AG20443 (cell line): ENCODE results near the gene WSB1.
A peak's percentile ranks its signal among the peaks of the same experiment; 100 is the strongest.

Experiments
- DNase-seq: peaks from one replicate; pipeline ENCODE4 v3.0.0; 2012; ENCODE audit warnings: low spot score, mixed read lengths

WSB1 gene

GRCh38 chr17:27338536-27338985, 44.6 kb downstream of the WSB1 start:
- DNase-seq, result no peak

GRCh38 chr17:27339198-27339835, 45.4 kb downstream of the WSB1 start:
- no peak for DNase-seq

- DNase-seq, result no peak
Observed at GRCh38 chr17:27339836-27340550, 46.1 kb downstream of the WSB1 start.

- no peak for DNase-seq
Observed at GRCh38 chr17:27340575-27340974, 46.7 kb downstream of the WSB1 start.

GRCh38 chr17:27341041-27341471, 47.1 kb downstream of the WSB1 start:
- no peak for DNase-seq

DNA sequence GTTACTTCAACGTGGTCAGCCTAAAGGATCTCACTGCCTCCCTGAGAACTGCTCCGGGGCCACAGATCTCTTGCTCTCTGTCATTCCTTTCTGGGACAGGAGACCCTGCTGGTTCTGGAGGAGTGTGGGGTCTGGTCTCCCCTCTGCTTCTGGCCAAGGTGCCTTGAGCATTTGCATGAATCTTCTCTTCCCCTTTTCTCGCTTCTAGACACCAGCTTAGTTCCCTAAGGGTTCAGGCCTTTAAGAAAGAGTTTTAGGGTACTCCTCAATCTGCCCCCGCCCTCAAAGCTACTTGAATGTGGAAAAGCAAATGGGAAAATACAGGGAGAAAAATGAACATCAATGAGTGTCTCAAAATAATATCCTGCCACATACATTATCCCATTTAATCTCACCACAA, 48.1 kb downstream of the WSB1 start:
- no peak for DNase-seq

- DNase-seq, result no peak
Observed at GRCh38 chr17:27343294-27343693, 49.4 kb downstream of the WSB1 start.

GRCh38 chr17:27343977-27344607, 50.2 kb downstream of the WSB1 start:
- no peak for DNase-seq

GRCh38 chr17:27345141-27345904, 51.4 kb downstream of the WSB1 start:
- DNase-seq, result no peak

DNA sequence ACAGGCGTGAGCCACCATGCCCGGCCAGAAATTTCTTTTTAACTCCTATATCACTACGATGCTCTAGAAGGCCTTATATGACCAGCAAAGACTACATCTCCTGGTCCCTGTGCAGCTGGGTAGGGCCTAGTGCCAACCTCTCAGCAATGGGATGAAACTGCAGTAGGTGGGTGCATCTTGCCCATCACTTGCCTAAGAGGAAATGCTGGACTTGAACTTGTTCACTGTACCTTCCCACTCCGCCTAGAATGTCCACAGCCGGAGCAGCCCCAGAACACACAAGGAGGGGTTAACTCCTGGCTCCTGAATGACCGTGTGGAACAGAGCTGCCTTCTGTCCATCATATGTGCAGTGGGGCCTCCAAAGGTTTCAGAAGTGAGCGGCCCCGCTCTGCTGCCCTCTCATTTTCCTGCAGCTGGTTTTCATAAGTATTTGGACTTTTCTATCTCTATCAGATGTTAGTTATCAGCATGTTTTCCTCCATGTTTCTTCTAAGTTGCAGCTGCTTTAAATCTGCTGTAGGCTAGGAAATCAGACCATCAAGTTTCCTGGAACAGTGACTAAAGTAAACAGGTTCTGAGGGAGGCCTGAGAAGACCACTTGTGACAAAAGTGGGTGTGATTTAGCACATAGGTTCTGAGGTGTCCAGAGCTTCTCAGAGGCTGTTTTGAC, 52.5 kb downstream of the WSB1 start:
- no peak for DNase-seq

DNA sequence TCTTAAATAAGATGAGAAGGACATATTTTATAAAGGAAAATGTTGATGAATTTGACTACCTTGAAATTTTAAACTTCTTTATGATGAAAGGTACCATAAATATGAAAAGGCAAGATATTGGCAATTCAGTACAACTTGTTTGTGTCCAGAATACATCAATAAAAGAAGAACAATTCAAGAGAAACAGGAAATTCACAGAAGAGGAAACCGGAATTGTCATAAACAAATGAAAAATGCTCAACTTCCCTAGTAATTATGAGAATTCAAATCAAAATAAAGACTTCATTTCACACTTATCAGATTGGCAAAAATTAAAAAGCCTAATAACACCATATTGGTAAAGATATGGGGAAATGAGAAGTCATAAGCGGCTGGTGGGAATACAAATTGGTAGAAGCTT, 54.3 kb downstream of the WSB1 start:
- no peak for DNase-seq

DNA sequence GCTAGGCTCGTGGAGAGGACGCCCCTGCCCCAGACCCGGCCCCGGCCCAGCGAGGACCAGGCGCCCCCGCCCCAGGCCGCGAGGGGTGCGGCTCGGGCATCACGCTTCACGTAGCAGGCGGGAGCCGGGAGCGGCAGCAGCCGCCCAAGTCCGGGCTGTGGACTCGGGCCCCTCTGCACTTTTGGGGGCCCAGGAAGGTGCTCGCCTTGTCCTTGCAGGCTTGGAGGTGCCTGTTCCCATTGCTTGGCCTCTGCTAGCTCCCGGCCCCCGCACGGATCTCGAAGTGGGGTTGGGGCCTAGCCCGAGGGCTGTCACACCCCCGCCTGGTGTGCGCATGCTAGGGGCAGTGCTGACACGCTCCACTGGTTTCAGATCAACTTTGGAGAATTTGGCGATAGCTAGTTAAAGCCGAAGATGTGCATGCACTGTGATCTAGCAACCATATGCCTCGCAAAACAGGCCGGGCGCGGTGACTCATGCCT, 55.7 kb downstream of the WSB1 start:
- no peak for DNase-seq

DNA sequence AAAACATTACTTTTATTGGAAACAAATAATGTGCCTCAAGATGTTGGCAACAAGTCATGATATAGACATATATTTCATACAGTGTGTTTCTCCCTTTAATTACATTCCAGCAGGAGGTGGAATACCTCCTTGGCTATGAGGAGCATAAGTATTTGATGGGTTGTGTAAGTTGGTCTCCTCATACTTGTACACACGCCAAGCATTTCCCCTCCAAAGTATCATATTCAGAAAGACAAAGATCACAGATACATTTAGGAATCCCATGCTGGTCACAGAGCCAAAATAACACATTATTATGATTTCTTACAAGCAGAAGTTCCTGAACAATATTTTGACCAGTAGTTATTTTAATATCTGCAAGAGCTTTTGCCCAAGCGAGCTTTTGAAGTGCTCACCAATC, 57.8 kb downstream of the WSB1 start:
- DNase-seq, result no peak

GRCh38 chr17:27352448-27353032, 58.6 kb downstream of the WSB1 start:
- DNase-seq, result no peak

GRCh38 chr17:27353033-27353460, 59.1 kb downstream of the WSB1 start:
- DNase-seq, result no peak

GRCh38 chr17:27353461-27354050, 59.6 kb downstream of the WSB1 start:
- peak; percentile 99 for DNase-seq

GRCh38 chr17:27354051-27354490, 60.2 kb downstream of the WSB1 start:
- DNase-seq, result no peak

DNA sequence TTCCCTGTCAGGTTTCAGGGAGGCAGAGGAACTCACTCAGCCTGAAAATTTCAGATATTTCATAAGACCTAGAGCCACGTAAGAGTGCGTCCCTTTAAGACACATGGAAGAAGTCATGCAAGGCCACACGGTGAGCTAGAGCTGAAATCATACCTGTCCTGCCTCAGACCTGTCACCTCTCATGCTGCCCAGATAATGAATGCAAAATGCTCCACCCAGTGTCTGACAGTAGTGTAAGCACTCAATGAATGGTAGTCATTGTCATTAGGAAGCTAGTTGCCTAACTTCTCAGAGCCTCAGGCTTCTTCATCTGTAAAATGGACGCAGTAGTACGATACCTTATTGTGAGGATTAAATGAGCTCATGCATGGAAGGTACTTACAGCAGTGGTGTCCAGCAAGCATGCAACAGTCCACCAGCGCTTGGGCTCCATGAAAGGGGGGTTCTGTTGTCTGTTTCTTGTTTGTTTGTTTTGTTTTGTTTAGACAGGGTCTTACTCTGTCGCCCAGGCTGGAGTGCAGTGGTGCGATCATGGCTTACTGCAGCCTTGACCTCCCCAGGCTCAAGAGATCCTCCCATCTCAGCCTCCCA, 60.7 kb downstream of the WSB1 start:
- no peak for DNase-seq

GRCh38 chr17:27355419-27355818, 61.5 kb downstream of the WSB1 start:
- DNase-seq, result no peak

DNA sequence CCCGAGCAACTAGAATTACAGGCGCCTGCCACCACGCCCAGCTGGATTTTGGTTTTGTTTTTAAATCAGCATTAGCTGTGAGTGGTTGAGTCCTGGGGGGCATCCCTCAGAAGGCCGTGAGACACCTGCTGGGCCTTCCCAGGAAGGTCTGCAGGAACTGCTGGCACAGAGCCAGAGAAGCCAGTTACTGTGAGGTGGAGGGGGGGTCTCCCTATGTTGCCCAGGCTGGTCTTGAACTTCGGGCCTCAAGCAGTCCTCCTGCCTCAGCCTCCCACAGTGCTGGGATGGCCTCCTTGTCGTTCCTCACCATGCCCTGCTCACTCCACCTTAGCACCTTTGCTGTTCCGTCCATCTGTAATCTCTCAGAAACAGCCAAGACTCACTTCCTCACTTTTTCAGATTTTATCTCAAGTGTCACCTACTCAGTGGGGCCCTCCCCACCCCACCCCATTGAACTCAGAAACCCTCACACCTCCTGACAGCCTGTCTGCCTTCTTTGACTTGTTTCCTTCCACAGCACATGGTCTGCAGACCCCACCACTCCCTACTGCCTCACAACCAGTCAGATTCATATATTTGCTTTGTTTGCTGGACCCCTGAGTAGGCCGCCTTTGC, 62.3 kb downstream of the WSB1 start:
- DNase-seq, result no peak
